GM23248 (cell line): ENCODE measurements around the gene SLC43A2.

Source experiments
- EZH2 ChIP-seq: fragments of 200-600 bp; sonication (generic); IDR thresholded peaks from 2 replicates; pipeline ENCODE4 v1.6.1; 2018; ENCODE audit warnings: antibody characterized with exemption, mild to moderate bottlenecking; ENCODE audit not compliant: insufficient read depth, poor library complexity, severe bottlenecking
- EZH2phosphoT487 ChIP-seq: fragments of 200-600 bp; sonication (generic); IDR thresholded peaks from 2 replicates; pipeline ENCODE4 v1.6.1; 2018; ENCODE audit warnings: antibody characterized with exemption, moderate library complexity, mild to moderate bottlenecking, low read depth; ENCODE audit not compliant: insufficient read depth

DNA sequence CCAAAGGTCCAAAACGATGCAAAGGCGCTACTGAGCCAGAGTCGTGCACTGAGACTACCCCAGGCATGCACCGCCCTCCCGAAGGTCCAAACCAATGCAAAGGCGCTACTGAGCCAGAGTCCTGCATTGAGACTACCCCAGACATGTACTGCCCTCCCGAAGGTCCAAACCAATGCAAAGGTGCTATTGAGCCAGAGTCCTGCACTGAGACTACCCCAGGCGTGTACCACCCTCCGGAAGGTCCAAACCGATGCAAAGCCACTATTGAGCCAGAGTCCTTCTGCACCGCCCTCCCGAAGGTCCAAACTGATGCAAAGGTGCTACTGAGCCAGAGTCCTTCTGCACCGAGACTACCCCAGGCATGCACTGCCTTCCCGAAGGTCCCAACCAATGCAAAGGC lies 27.1 kb downstream of the SLC43A2 start:
- no peak for TF ChIP-seq EZH2
- no peak for TF ChIP-seq EZH2phosphoT487
